HG03442 (cell line): ENCODE data around the gene KDM4E.
"Not testable (repeated sequence)": the region's sequence is repeated elsewhere in the genome, so short reads cannot be mapped to it uniquely, and the experiment has no call there.

Source experiments
- ATAC-seq: cut with Tn5 transposase; IDR thresholded peaks from one replicate; pipeline ENCODE4 v1.9.1; 2021; ENCODE audit warnings: mild to moderate bottlenecking, moderate library complexity; ENCODE audit not compliant: unreplicated experiment

KDM4E gene

GRCh38 chr11:95024958-95025357 is at the start of gene KDM4E:
Gene KDM4E (plus strand): TSS chr11:95025258. CDS start chr11:95025558, 300 bp downstream.
- ATAC-seq: no peak

GRCh38 chr11:94975599-94975998 is 49.5 kb upstream of the KDM4E start:
- ATAC-seq: no peak

GRCh38 chr11:94987378-94987777 is 37.7 kb upstream of the KDM4E start:
- ATAC-seq: no peak

GRCh38 chr11:94988748-94989147 is 36.3 kb upstream of the KDM4E start:
- ATAC-seq: no peak

- no peak for ATAC-seq
Measured at GRCh38 chr11:94993400-94993943, 31.6 kb upstream of the KDM4E start.

GRCh38 chr11:94997437-94997836 is 27.6 kb upstream of the KDM4E start:
- no peak for ATAC-seq

GRCh38 chr11:94998285-94998684 is 26.8 kb upstream of the KDM4E start:
- no peak for ATAC-seq

- no peak for ATAC-seq
Measured at GRCh38 chr11:95003716-95004115, 21.3 kb upstream of the KDM4E start.

- ATAC-seq: no peak
Measured at GRCh38 chr11:95005642-95006041, 19.4 kb upstream of the KDM4E start.

GRCh38 chr11:95011376-95011775 is 13.7 kb upstream of the KDM4E start:
- ATAC-seq: no peak

- ATAC-seq: no peak
Measured at GRCh38 chr11:95014184-95014821, 10.8 kb upstream of the KDM4E start.

- no peak for ATAC-seq
Measured at GRCh38 chr11:95016139-95016538, 8.9 kb upstream of the KDM4E start.

- ATAC-seq: not testable (repeated sequence)
Measured at GRCh38 chr11:95021468-95021867, 3.6 kb upstream of the KDM4E start.

- not testable (repeated sequence) for ATAC-seq
Measured at GRCh38 chr11:95025594-95025993, 536 bp downstream of the KDM4E start.

- ATAC-seq: no peak
Measured at GRCh38 chr11:95028357-95028756, 3.3 kb downstream of the KDM4E start.

- no peak for ATAC-seq
Measured at GRCh38 chr11:95033051-95033450, 8.0 kb downstream of the KDM4E start.

GRCh38 chr11:95035316-95035715 is 10.3 kb downstream of the KDM4E start:
- ATAC-seq: no peak

- not testable (repeated sequence) for ATAC-seq
Measured at GRCh38 chr11:95037356-95038035, 12.4 kb downstream of the KDM4E start.

- no peak for ATAC-seq
Measured at GRCh38 chr11:95042239-95042638, 17.2 kb downstream of the KDM4E start.

- no peak for ATAC-seq
Measured at GRCh38 chr11:95042906-95043305, 17.8 kb downstream of the KDM4E start.

GRCh38 chr11:95044010-95044409 is 19.0 kb downstream of the KDM4E start:
- no peak for ATAC-seq

- no peak for ATAC-seq
Measured at GRCh38 chr11:95045812-95046211, 20.8 kb downstream of the KDM4E start.
